Activated naive CD8-positive, alpha-beta T cell treated with anti-CD3 and anti-CD28 coated beads, Interleukin-2, amount 50 U/mL, for 24 hours (primary cell): Measurements from ENCODE around the gene AIFM2.
"Not testable (repeated sequence)": the region's sequence is repeated elsewhere in the genome, so short reads cannot be mapped to it uniquely, and the experiment has no call there.

Experiments
- ATAC-seq: fragments of 150-1000 bp; cut with Tn5 transposase; one replicate; pipeline ENCODE4 v1.10.0; 2021
- DNase-seq: peaks from one replicate; pipeline ENCODE4 v3.0.0; 2021
- H3K27ac Mint-ChIP-seq: one replicate; pipeline ENCODE4 v1.8.0; 2021; ENCODE audit warnings: mild to moderate bottlenecking, mixed read lengths
- H3K27me3 Mint-ChIP-seq: one replicate; pipeline ENCODE4 v1.8.0; 2021; ENCODE audit warnings: mixed read lengths
- H3K36me3 Mint-ChIP-seq: one replicate; pipeline ENCODE4 v1.8.0; 2021; ENCODE audit warnings: low read depth, mixed read lengths
- H3K4me1 Mint-ChIP-seq: one replicate; pipeline ENCODE4 v1.8.0; 2021; ENCODE audit warnings: mixed read lengths
- H3K4me3 Mint-ChIP-seq: one replicate; pipeline ENCODE4 v1.8.0; 2021; ENCODE audit warnings: mild to moderate bottlenecking, moderate library complexity, mixed read lengths
- H3K9me3 Mint-ChIP-seq: one replicate; pipeline ENCODE4 v1.8.0; 2021; ENCODE audit warnings: mixed read lengths

The AIFM2 gene

DNA sequence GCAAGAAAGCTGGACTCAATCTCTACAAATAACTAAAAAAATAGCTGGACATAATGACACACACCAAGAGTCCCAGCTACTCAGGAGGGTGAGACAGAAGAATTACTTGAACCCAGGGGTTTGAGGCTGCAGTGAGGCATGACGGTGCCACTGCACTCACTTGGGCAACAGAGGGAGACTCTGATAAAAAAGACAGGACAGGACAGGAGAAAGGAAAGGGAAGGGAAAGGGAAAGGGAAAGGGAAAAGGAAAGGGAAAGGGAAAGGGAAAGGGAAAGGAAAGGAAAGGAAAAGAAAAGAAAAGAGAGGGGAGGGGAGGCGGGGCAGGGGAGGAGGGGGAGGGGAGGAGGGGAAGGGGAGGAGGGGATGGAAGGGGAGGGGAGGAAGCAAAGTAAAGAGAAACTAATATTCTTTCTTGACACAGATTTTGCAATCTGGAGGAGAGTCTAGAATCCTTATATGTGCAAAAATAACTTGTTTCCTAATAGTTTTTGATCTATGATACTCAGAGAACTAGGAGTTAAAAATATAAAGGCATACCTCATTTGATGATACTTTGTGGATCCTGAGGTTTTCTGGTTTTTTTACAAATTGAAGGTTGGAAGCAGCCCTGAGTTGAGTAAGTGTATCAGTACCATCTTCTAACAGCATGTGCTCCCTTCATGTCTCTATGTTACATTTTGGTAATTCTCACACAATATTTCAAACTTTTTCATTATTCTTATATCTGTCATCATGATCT is 29.7 kb upstream of the AIFM2 start:
- peak overlapping the region; percentile 82 for H3K27ac Mint-ChIP-seq
- peak overlapping the region; percentile 67 for H3K4me3 Mint-ChIP-seq
- peak; percentile 50 for ATAC-seq
- H3K4me1 Mint-ChIP-seq: peaks cover 66% of the 10 kb centered on the region
- no peak for DNase-seq
- no peaks in the 10 kb centered on the region for H3K9me3 Mint-ChIP-seq
- no peaks in the 10 kb centered on the region for H3K27me3 Mint-ChIP-seq
- peaks cover 68% of the 10 kb centered on the region for H3K36me3 Mint-ChIP-seq

DNA sequence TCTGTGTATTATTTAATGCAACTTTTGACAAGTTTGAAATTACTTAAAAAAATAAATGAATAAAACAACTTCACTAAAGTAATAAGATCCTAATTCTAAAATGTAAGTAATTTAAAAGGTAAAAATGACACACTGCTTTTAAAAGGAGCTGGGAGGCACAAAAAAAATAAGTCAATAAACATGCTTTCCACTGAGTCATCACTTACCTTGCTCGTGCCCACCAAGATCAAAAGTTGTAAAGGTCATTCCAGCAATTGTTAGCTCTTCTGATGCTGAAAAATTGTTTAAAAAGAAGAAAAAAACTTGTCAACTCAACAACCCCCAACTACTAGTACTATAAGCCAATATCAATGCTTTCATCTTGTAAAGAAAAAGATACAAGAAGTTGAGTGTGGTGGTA is 28.2 kb upstream of the AIFM2 start:
- H3K4me1 Mint-ChIP-seq: peaks cover 52% of the 10 kb centered on the region
- H3K27me3 Mint-ChIP-seq: no peaks in the 10 kb centered on the region
- peak overlapping the region; percentile 82 for H3K27ac Mint-ChIP-seq
- DNase-seq (no peak), ATAC-seq (no peak)
- H3K9me3 Mint-ChIP-seq: no peaks in the 10 kb centered on the region
- H3K4me3 Mint-ChIP-seq: peak overlapping the region; percentile 42
- peaks cover 69% of the 10 kb centered on the region for H3K36me3 Mint-ChIP-seq

DNA sequence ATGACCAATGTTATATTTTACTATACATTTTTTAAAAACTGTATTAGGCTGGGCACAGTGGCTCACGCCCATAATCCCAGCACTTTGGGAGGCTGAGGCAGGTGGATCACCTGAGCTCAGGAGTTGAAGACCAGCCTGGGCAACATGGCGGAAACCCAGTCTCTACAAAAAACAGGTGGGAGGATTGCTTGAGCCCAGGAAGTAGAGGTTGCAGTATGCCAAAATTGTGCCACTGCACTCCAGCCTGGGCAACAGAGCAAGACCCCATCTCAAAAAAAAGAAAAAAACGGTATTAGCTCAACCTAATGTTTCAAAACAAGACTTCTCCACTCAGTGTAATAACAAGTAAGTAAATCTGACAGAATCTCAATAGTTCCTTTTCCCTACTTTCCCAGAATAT is 26.7 kb upstream of the AIFM2 start:
- not testable (repeated sequence) for ATAC-seq, H3K27me3 Mint-ChIP-seq, DNase-seq, H3K9me3 Mint-ChIP-seq, H3K4me3 Mint-ChIP-seq, H3K27ac Mint-ChIP-seq
- Mint-ChIP-seq H3K4me1 (peaks cover 41% of the 10 kb centered on the region), H3K36me3 (peaks cover 71% of the 10 kb centered on the region)

DNA sequence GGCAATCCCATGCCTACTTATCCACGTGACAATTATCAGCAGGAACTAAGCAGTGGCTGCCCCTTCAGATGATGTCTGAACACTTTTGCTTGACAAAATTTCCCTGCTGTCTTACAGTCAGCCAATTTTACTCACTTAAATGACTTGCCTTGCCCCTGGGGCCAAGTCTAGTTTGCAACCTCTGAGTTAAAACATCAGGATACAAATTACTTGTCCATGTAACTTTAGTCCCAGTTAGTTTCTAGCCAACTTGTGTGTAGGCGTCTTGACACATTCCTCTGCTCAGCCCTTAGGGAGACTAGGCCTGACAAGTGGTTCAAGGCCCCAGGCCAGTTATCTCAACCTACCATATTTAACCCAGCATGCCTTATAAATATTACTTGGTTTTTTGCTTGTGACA is 25.5 kb upstream of the AIFM2 start:
- no peak overlapping the region for H3K27ac Mint-ChIP-seq
- no peak for ATAC-seq
- H3K4me3 Mint-ChIP-seq: no peak overlapping the region
- no peak for DNase-seq
- H3K27me3 Mint-ChIP-seq: no peaks in the 10 kb centered on the region
- peaks cover 28% of the 10 kb centered on the region for H3K4me1 Mint-ChIP-seq
- no peaks in the 10 kb centered on the region for H3K9me3 Mint-ChIP-seq
- peaks cover 74% of the 10 kb centered on the region for H3K36me3 Mint-ChIP-seq

DNA sequence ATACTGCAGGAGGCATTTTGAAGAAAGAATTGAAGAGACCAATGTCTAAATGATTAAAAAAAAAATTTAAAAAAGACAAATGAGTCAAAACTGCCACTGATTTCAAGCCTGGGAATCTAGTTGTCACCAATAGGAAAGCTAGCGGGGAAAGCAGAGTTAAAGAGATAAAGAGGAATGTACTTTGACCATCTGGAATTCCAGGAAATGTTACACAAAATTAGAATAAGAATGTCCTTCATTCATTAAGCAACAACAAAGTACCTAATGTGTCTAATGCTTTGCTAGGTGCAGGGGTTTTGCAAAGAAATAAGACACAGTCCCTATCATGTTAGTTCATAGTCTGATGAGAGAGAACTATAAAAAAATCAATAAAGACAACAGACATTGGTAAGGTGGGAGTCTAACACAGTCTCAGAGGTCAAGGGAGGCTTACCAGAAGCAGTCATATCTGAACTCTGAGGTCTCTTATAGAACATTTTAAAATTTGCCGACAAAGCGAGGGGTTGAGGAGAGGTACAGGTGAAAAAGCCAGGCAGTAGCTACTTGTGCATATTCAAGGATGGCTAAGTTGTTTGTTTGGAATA is 22.7 kb upstream of the AIFM2 start:
- H3K4me1 Mint-ChIP-seq: peaks cover 5% of the 10 kb centered on the region
- H3K27ac Mint-ChIP-seq: peak overlapping the region; percentile 12
- DNase-seq (no peak), ATAC-seq (no peak)
- no peaks in the 10 kb centered on the region for H3K27me3 Mint-ChIP-seq
- peaks cover 76% of the 10 kb centered on the region for H3K36me3 Mint-ChIP-seq
- H3K9me3 Mint-ChIP-seq: no peaks in the 10 kb centered on the region
- no peak overlapping the region for H3K4me3 Mint-ChIP-seq

DNA sequence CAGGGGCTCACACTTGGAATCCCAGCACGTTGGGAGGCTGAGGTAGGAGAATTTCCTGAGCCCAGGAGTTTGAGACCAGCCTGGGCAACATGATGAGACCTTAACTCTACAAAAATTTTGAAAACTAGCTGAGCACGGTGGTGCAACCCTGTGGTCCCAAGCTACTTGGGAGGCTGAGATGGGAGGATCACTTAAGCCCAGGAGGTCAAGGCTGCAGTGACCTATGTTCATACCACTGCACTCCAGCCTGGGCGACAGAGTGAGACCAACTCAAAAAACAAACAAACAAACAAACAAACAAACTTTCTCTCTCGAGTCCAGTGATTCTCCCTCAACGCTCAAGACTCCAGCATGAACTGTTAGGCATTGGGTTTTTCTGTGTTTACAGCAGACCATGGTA is 15.9 kb upstream of the AIFM2 start:
- H3K36me3 Mint-ChIP-seq: peaks cover 38% of the 10 kb centered on the region
- no peaks in the 10 kb centered on the region for H3K9me3 Mint-ChIP-seq
- H3K27me3 Mint-ChIP-seq: peaks cover 2% of the 10 kb centered on the region
- DNase-seq: no peak
- H3K4me3 Mint-ChIP-seq: no peak overlapping the region
- no peak for ATAC-seq
- no peak overlapping the region for H3K27ac Mint-ChIP-seq
- H3K4me1 Mint-ChIP-seq: peaks cover 29% of the 10 kb centered on the region

DNA sequence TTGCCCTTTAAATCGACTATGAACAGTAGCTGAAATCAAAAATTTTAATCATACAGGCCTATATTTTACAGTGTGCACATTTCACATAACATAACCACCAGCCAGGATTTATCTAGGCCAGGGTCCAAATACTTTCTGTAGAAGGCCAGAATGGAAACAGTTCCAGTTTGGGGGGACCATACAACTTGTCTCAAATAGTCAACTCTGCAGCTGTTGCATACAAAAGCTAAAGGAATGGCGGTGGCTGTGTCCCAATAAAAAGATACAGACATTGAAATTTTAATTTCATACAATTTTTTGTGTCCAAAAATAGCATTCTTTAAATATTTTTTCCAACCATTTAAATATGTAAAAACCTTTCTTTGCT is 14.6 kb upstream of the AIFM2 start:
- Mint-ChIP-seq H3K4me1 (peaks cover 32% of the 10 kb centered on the region), H3K27ac (peak overlapping the region; percentile 92)

DNA sequence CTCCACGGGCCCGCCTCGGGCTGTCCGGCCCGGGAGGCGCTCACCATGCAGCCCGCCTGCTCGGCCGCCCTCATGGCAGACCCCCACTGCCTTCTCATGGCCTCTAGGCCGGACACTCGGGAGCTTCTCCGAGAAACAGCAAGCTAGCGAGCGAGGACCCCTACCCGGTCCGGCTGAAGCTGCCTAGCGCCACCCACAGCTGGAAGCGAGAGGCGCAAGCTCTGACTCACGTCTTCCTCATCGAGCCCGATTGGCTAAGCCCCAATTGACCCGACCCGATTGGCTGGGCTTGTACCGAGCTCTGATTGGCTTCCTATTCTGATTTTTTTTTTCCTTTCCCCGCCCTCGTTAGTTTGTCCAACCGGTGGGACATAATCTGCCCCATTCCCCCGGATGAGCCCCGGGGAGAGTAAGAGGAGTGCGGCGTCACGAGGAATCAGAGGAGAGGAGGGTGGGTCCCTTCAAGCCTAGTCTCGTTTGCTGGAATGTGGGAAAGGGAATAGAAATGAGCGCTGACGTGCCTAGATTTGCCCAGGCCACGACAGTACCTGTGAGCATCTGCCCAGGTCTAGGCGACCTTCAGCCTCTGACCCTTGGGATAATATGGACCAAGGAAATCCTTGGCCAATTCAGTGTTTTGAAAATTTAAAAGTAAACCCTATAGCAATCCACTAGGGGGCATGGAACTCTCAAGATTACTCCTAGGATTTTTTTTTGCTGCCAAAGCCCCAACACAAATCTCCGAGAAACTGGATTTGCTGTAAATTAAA is 14.0 kb upstream of the AIFM2 start, which contains the start of gene TYSND1:
TSS of gene TYSND1 (minus strand) at position 212 of the 770 bp plus-strand sequence. CDS start at position 98, 114 bp downstream.
- no peaks in the 10 kb centered on the region for H3K9me3 Mint-ChIP-seq
- H3K4me3 Mint-ChIP-seq: peak within 1 kb of the TSS; percentile 86
- peaks cover 2% of the 10 kb centered on the region for H3K27me3 Mint-ChIP-seq
- DNase-seq (peak; percentile 92), ATAC-seq (peak; percentile 87)
- peaks cover 23% of the 10 kb centered on the region for H3K36me3 Mint-ChIP-seq
- peaks cover 32% of the 10 kb centered on the region for H3K4me1 Mint-ChIP-seq
- peak within 1 kb of the TSS; percentile 92 for H3K27ac Mint-ChIP-seq

More for the DNA sequence above, 14.6 kb upstream of the AIFM2 start:
- Mint-ChIP-seq H3K4me3 (peak overlapping the region; percentile 81), H3K27me3 (peaks cover 2% of the 10 kb centered on the region), H3K36me3 (peaks cover 28% of the 10 kb centered on the region), H3K9me3 (no peaks in the 10 kb centered on the region)
- ATAC-seq (no peak), DNase-seq (no peak)

DNA sequence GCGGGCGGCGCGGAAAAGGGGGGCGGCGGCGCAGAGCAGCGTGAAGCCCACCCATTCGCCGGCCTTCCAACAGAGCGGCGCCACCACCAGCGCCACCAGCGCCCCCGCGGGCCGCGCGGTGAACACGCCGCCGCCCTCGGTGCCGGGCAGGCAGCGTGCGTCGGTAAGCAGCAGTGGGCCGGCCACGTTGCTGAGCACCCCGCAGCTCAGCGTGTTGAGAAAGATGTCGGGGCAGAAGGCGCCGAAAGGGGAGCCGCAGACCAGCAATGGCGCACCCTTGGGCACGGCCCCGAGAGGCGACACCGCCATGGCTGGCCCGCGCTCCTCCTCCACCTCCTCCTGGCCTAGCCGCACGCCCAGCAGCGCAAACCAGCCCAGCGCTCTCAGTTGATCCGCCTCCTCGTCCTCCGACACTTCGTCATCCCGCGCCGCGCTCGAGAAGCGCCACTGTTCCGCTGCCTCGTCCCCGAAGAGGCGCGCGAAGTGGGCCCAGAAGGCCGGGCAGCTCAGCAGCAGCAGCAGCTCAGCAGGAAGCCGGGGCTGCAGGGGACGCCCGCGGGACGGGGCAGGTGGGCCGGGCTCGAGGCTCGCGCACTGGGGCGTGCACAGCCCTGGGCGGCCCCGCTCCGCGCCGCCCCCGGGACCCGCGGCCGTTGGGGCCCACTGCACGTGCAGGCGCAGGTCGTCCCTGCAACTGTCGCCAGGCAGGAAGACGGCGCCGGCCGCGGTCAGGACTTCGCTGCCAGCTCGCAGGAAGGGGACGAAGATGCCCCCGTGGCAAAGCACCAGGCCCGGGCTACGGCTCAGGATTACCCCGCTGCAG is 13.3 kb upstream of the AIFM2 start:
- no peaks in the 10 kb centered on the region for H3K9me3 Mint-ChIP-seq
- peaks cover 32% of the 10 kb centered on the region for H3K4me1 Mint-ChIP-seq
- peak overlapping the region; percentile 86 for H3K4me3 Mint-ChIP-seq
- DNase-seq (peak; percentile 72), ATAC-seq (peak; percentile 63)
- H3K27me3 Mint-ChIP-seq: peaks cover 2% of the 10 kb centered on the region
- H3K27ac Mint-ChIP-seq: peak overlapping the region; percentile 92
- H3K36me3 Mint-ChIP-seq: peaks cover 18% of the 10 kb centered on the region

DNA sequence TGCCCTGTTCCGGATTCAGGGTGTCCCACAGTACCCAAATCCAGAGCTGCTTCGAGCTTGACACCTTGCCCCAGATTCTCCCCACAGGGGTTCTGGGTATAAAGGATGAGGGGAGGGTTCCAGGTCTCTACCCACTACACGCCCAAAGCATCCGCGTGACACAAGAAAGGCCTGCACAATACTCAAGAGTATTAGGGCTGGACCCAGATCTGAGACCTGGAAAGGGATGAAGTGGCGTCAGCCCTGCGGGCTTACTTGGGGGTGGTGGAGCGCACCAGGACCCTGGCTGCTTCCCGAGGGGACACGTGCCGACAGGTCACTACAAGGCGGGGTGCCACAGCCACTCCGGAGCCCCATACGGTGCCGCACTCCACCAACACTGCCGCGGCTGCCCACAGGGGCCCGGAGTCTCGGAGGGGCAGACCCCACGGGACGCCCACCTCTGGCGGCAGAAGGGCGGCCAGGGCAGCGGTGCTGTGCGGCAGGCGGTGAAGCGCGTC is 12.6 kb upstream of the AIFM2 start:
- peaks cover 32% of the 10 kb centered on the region for H3K4me1 Mint-ChIP-seq
- no peaks in the 10 kb centered on the region for H3K9me3 Mint-ChIP-seq
- no peak for DNase-seq
- ATAC-seq: no peak
- H3K27me3 Mint-ChIP-seq: peaks cover 2% of the 10 kb centered on the region
- H3K36me3 Mint-ChIP-seq: peaks cover 16% of the 10 kb centered on the region
- peak overlapping the region; percentile 86 for H3K4me3 Mint-ChIP-seq
- peak overlapping the region; percentile 76 for H3K27ac Mint-ChIP-seq

DNA sequence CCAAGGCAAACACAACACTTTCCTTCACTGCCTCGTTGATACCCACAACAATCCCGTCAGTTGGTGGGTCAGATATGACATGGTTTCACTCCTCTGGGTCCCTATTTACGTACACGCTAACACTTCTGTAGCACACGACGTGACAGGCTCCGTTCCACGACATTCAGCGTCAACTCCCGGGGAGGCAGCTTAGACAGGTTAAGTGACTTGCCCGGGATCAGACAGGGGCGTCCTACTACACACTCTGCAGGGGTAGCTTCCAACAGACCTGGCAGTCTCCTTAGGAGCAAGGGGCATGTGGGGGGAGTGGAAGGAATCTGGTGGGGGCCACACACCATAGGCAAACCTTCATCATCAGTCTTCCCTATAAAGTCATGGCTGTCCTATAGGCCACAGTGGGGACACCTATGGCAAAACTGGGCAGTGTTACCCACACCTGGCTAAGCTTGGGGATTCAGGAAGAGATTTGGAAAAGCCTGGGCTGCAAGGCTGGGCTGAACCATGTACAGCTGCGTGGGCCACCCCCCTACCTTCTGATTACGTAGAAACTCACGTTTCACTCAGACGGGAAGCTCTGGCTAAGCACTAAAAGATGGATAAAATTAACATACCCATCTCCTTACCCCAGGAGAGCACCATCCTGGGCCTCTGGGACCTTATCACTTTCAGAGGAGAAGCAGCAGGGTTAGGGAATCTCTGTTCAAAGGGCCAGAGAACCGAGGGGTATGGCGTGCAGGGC is 11.9 kb upstream of the AIFM2 start:
- DNase-seq (no peak), ATAC-seq (no peak)
- Mint-ChIP-seq H3K9me3 (no peaks in the 10 kb centered on the region), H3K27me3 (peaks cover 2% of the 10 kb centered on the region), H3K4me1 (peaks cover 32% of the 10 kb centered on the region), H3K27ac (peak overlapping the region; percentile 76), H3K4me3 (peak overlapping the region; percentile 86), H3K36me3 (peaks cover 13% of the 10 kb centered on the region)

DNA sequence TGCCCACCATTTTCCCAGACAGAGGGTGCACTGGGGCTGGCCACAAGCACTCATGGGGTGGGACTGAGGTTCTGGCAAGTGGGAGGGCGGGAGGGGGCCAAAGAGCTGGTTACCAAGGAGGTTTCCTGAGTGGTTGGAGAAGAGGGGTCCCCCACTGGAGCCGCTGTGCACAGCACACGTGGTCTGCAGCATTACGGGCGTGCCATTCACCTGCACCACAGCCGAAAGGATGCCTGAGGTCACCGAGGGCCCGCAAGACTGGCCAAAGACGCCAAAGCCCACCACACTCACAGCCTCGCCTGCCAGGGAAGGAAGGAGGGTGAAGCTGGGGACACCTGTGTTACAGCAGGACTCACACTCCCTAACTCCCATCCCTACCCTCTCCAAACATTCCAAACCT is 9.9 kb upstream of the AIFM2 start:
- no peak for DNase-seq
- Mint-ChIP-seq H3K9me3 (no peaks in the 10 kb centered on the region), H3K27me3 (peaks cover 2% of the 10 kb centered on the region), H3K36me3 (peaks cover 4% of the 10 kb centered on the region), H3K27ac (no peak overlapping the region), H3K4me3 (no peak overlapping the region), H3K4me1 (peaks cover 31% of the 10 kb centered on the region)
- ATAC-seq: no peak

DNA sequence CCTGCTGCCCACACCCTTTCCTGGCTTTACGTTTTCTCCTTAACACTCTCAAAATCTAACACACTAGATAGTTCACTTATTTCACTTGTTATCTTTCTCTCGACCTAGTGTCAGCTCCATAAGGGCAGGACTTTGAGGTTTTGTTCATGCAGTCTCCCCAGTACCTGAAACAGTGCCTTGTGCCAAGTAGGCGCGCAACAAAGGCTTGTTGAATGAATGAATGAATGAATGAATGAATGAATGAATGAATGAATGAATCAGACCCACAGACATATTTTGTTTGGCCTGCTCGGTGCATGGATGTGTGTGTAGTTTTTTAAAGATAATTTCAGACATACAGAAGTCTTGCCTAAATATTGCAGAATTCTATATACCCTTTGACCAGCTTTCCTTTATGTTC is 7.7 kb upstream of the AIFM2 start:
- ATAC-seq: no peak
- no peak overlapping the region for H3K27ac Mint-ChIP-seq
- H3K9me3 Mint-ChIP-seq: no peaks in the 10 kb centered on the region
- DNase-seq: no peak
- H3K4me1 Mint-ChIP-seq: peaks cover 23% of the 10 kb centered on the region
- H3K27me3 Mint-ChIP-seq: no peaks in the 10 kb centered on the region
- H3K4me3 Mint-ChIP-seq: no peak overlapping the region
- H3K36me3 Mint-ChIP-seq: peaks cover 6% of the 10 kb centered on the region

DNA sequence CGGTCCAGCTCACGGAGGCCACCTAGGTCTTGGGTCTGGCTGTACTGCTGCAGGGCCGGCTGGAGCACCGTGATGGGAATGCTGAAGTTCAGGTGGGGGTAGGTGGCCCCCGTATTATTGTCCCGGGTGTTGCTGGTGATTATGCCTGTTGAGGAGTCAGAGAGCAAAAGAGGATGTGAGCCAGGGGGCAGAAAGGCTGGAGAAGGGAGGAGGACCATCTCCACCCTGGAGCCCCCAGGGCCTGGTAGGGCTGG is 7.3 kb upstream of the AIFM2 start:
- Mint-ChIP-seq H3K4me3 (no peak overlapping the region), H3K9me3 (no peaks in the 10 kb centered on the region), H3K27ac (no peak overlapping the region), H3K36me3 (peaks cover 7% of the 10 kb centered on the region), H3K27me3 (no peaks in the 10 kb centered on the region), H3K4me1 (peaks cover 22% of the 10 kb centered on the region)
- DNase-seq (no peak), ATAC-seq (no peak)
